ENCODE measurements around the gene GALNT11.
"Not testable (repeated sequence)": the region's sequence is repeated elsewhere in the genome, so short reads cannot be mapped to it uniquely, and the experiment has no call there.

Gene GALNT11

DNA sequence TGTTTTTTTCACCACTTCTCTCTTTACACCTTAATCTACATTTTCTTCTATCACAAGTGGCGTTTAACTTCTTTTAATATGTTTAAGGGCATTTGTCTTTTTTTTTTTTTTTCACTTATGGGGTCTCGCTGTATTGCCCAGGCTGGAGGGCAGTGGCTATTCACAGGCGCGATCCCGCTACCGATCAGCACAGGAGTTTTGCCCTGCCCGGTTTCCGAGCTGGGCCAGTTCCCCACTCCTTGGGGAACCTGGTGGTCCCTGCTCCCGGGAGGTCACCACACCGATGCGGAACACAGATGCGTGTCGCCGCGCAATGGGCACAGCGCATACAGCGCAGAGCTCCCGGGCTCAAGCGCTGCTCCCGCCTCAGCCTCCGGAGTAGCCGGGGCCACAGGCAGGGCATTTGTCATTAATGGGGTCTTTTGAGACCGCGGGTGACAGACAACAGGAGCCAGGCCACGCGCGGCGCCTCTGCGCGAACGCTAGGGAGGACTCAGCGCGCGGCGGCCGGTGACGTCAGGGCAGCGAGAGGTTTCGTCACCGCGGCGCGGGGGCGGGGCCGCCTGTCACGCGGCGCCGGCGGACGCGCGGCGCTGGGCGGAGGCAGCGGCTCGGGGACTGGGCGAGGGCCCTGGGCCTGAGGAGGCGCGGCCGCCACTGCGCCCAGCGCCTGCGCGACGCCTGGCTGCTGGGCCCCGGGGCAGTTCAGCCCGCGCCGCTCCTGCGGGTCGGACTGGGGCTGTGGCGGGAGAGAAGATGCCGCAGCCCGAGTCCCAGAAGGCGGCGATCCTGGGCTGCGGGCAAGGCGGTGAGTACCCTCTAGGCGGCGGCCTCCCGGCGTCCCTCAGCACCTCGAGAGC, at the start of gene GALNT11:
TSS of gene GALNT11 (plus strand) at position 598 of the 860 bp plus-strand sequence. CDS start 68,554 bp downstream, outside the sequence.
- peak; percentile 85 for DNase-seq (ENCODE audit: low spot score)

DNA sequence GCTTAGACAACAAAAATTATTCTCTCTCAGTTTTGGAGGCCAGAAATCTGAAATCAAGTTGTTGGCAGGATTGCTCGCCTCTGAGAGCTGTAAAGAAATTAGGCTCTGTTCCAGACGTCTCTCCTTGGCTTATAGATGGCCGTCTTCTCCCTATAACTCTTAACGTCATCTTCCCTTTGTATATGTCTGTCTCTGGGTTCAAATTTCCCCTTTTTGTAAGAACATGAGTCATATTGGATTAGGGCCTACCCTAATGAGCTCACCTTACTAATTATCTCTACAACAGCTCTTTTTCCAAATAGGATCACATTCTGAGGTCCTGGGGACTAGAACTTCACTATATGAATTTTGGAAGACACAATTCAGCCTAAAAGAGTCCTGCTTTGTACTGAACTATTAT, 46.9 kb upstream of the GALNT11 start:
- no peak for DNase-seq (ENCODE audit: low spot score)

DNA sequence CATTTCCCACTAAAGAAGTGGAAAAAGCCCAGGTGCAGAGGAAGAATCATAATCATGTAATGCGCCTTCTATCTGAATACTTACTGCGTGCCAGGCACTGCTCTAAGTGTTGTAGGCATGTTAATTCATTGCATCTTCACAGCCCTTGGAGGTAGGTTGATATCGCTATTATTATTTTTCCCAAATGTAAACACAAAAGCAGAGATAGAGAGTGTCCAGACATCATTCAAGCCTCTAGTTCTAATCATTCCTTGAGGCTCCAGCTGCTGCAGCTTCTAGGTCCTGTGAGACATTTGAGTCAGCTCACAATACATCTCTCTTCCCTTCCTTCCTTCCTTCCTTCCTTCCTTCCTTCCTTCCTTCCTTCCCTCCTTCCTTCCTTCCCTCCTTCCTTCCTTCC, 44.3 kb upstream of the GALNT11 start:
- DNase-seq (ENCODE audit: low spot score) = no peak

DNA sequence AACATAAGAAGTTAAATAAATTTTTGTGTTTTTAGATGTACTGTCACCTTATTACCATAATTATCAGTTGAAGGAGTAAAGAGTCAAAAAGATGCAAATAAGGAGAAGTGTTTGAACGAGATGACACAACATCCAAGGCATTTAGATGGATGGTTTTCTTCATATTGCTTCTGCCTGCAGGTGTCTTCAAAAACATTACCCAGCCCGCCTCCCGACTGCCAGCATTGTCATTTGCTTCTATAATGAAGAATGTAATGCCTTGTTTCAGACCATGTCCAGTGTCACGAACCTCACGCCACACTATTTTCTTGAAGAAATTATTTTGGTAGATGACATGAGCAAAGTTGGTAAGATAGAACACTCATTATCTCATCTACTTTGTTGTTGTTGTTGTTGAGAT, 42.7 kb upstream of the GALNT11 start:
- no peak for DNase-seq (ENCODE audit: low spot score)

DNA sequence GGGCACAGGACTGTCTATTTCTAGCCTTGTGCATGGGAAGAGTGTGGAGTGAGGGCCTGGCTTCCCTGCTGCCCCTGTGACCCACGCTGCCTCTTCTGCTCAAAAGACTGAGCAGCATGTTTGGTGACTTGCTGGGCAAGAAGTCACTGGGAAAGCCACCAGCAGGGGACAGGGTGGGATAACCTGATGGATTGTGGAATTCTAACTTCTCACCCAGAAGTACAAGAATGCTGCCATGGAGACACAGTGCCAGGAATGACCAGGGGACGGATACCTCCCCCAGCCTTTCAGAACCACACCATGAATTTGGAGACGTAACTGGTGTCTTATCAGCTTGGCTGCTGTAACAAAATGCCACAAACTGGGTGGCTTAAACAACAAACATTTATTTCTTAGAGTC, 40.9 kb upstream of the GALNT11 start:
- DNase-seq (ENCODE audit: low spot score) = no peak

DNA sequence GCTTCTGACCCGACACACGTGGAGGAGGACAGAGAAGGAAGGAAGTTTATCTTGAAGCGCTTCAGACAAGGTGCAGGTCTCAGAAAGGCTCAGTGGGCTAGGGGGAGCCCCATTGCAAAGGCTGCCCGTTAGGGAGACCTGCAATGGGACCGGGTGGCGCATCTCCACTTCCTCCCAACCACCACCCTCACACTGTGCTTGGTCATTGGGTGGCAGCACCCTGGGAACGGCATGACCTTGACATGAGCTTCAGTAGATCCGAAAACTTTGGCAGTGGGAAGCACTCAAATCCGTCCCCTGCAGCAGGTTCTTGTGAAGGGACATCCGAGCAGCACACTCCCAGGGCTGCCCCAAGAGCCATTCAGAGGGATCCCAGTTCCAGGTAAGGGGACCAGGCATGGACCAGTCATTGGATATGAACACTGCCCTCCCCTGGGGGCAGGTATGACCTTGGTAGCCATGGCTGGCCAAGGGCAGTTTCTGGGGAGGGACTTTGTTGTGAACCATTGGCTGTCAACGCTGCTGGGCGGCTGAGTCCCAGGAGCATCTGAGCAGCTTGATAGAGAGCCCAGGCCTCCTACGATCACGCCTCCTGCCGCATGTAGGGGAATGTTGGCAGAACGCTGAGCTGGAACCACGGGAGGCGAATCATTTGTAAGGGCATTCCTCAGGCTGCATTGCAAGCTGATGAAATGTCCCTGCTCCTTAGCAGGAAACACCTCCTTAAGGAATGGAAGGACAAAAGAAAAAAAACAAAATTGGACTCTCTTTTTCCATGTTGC, 37.5 kb upstream of the GALNT11 start:
- DNase-seq (ENCODE audit: low spot score) = no peak

DNA sequence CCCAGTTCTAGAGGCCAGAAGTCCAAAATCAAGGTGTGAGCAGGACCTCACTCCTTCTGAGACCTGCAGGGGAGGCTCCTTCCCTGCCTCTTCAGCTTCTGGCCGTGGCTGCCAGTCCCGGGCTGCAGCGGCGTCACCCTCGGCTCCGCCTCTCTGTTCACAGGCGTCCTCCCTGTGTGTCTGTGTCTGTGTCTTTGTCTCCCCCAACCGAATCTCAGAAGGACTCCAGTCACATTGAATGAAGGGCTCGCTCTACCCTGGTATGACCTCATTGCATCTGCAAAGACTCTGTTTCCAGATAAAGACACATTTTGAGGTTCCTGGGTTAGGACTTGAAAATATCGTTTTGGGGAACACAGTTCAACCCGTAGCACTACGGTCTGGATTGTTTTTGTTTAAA, 33.1 kb upstream of the GALNT11 start:
- peak; percentile 32 for DNase-seq (ENCODE audit: low spot score)

DNA sequence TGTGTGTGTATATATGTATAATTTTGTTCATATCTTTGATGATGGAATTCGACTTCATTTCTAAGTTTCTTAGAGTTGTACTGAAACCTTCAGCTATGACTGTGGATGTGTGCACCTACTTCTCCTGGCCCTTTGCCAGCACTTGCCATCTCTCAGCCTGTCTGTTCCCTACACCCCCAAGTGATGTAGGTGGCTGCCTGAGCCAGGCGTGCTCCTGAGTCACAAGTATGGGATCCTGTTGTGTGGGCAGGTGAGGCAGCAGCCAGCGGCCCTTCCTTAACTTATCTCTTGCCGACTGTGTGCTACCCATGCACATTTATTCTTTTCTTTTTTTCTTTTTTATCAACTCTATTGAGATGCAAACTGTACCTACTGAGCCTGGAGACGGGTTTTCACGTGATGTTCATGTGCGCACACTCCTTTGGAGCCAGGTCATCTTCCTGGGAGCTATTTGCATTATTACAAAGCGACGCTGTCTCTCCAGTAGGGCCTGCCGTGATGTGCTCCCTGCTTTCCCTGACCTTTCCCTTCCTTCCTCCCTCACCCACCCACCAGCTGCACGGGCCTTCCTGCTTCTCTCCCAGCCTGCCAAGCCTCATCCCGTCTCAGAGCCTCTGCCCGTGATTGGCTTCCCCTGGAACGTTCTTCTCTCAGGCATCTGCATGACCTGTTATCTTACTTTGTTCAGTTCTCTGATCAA, 31.3 kb upstream of the GALNT11 start:
- peak; percentile 4 for DNase-seq (ENCODE audit: low spot score)

DNA sequence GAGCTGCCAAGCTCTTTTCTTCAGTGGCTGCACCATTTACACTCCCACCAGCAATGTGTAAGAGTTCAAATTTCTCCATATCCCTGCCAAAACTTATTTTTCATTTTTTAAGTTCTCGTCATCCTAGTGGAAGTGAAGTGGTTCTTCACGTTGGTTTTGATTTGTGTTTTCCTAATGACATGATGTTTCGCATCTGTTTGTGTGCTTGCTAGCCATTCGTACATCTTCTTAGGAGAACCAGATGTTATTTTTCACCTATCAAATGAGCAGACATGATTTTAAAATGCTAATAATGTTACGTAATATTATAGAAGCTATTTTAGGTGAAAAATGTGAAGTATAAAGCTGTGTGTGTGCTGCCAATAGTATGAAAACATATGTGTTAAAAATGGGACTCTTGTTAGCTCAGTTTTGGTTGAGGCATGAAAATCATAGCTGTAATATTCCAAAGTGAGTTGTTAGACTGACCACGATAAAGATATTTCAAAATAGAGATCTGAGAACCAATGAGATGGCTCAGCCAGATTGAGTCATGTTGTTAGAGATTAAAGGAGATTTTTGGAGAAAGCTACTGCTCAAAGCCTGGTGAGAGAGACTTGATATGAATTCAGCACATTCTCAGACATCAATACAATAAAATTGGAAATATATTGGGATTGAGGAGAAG, 25.9 kb upstream of the GALNT11 start:
- no peak for DNase-seq (ENCODE audit: low spot score)

DNA sequence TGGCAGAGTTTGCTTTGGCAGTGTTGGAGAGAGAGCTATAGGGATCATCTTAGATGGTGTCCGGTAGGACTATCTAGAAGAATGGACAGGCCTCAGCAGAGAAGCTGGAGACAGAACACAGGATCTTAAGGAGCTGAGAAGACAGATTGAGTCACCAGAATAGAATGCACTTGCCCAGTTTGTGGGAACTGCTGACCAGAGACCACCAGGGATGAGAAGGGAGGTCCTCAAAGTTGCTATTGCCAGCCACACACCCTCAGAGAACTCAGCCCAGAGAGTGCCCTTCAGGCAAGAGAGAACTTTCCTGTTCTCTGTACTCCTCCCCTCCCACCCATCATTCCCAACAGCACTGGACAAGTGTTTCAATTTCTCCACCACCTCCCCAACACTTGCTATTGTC, 25.3 kb upstream of the GALNT11 start:
- no peak for DNase-seq (ENCODE audit: low spot score)

DNA sequence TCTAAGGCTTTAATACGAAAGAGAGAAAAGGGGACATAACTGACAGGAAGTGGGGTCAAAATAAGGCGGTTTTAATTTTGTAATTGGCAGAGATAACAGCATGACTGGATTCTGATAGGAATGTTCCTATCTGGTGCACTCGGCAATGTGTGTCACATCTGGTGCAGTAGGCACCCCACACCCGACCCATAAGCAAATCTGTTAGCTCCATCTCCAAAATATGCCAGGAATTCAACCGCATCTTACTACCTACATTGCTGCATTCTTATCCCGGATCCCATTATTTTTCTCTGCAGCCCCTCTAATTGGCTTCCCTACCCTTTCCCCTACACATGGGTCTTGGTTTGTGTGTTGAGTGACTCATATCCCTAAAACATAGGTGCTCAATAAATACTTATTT, 19.1 kb upstream of the GALNT11 start:
- no peak for DNase-seq (ENCODE audit: low spot score)

DNA sequence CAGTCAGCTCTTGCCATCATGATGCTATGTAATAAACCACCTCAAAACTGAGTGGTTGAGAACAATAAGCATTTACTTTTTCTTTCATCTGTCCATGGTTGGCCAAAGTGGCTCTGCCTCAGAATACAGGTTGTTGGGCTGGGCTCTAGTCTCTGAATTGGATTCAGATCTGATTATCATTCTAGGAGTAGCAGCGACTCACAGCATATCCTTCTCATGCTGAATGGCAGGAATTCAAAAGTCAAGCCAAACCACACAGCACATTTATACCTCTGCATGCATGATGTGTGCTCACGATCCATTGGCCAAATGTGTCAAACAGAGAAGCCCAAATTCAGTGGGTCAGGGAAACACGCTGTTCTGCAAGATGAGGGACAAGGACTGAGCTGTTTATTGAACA, 13.6 kb upstream of the GALNT11 start:
- no peak for DNase-seq (ENCODE audit: low spot score)

DNA sequence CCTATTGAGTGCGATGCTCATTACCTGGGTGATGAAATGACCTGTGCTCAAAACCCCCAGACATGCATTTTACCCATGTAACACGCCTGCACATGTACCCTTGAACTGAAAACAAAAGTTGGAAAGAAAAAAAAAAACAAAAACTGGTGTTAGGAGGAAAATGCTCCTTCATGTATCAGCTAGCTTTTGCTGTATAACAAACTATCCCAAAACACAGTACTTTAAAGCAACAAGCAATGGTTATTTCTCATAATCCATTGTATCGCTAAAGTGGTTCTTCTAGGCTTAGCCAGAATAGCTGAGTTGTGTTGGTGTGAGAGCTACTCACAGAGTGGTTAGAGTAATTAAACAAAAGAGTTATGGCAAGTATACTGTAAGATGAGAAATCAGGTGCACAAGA, 12.2 kb upstream of the GALNT11 start:
- no peak for DNase-seq (ENCODE audit: low spot score)

DNA sequence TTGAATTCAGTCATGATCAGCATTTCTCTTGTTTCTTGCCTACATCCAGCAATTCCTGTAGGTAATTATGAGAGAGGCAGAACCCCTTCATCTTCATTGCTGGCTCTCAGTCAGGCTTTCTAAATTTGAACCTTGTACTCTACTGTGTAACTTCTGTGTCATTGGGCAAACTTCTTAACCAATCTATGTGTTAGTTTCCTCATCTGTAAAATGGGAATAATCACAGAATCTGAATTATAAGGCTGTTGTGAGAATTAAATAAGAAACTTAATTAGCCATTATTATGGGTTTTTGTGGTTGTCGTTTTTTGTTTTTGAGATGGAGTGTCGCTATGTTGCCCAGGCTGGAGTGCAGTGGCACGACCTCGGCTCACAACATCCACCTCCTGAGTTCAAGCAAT, 11.5 kb upstream of the GALNT11 start:
- DNase-seq (ENCODE audit: low spot score) = no peak

DNA sequence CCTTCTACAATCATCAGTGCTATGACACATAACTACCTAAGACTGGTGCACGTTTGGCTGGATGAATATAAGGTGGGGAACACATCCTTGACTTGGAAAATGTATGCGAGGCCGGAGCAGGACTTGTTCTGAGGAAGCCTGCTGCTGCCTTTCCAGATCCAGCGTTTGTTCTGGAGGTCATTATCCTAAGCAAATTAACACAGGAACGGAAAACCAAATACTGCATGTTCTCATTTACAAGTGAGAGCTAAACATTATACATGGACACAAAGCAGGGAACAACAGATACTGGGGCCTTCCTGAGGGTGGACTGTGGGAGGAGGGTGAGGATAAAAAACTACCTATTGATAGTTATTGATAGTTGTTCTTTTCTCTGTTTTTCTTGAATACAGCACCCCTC, 10.8 kb upstream of the GALNT11 start:
- DNase-seq (ENCODE audit: low spot score) = no peak

DNA sequence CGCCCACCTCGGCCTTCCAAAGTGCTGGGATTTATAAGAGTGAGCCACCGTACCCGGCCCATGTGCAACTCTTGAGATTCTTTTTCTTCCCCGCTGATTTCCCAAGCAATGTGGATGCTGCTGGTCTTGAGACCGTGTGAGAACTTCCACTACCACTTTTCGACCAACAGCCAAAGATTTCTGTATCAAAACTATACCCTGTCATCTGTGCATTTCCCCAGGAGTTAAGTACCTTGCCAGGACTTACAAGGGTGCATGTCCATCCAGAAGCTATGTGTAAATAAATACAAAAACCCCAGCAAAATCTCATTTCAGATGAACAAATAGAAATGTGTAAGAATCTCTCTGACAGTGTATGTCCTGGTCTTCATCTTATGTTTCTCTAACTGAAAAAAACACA, 9.9 kb upstream of the GALNT11 start:
- no peak for DNase-seq (ENCODE audit: low spot score)

DNA sequence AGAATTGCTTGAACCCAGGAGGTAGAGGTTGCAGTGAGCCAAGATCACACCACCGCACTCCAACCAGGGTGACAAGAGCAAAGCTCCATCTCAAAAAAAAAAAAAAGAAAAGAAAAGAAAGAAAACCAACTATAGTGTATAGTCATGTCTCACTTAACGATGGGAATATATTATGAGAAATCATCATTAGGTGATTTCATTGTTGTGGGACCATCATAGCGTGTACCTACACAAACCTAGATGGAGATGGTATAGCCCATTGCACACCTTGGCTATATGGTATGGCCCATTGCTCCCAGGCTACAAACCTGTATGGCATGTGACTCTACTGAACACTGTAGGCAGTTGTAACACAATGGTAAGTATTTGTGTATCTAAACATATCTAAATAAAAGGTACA, 8.5 kb upstream of the GALNT11 start:
- DNase-seq (ENCODE audit: low spot score) = no peak

DNA sequence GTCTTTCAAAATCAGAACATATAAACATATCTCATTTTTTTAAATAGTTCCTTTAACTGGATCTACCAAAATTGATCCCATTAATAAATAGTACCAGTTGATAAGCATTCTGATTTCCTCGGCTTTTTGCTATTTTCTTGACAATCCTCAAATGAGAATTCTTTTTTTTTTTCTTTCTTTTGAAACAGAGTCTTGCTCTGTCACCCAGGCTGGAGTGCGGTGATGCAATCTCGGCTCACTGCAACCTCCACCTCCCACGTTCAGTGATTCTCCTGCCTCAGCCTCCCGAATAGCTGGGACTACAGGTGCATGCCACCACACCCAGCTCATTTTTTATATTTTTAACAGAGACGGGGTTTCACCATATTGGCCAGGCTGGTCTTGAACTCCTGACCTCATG, 7.8 kb upstream of the GALNT11 start:
- not testable (repeated sequence) for DNase-seq (ENCODE audit: low spot score)

DNA sequence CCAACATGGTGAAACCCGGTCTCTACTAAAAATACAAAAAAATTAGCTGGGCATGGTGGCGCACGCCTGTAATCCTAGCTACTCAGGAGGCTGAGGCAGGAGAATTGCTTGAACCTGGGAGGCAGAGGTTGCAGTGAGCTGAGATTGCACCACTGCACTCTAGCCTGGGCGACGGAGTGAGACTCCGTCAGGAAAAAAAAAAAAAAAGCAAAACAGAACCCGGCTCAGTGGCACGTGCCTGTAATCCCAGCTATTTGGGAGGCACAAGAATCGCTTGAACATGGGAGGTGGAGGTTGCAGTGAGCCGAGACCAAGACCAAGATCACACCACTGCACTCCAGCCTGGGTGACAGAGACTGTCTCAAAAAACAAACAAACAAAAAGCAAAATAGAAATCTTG, 3.7 kb upstream of the GALNT11 start:
- DNase-seq (ENCODE audit: low spot score) = not testable (repeated sequence)

DNA sequence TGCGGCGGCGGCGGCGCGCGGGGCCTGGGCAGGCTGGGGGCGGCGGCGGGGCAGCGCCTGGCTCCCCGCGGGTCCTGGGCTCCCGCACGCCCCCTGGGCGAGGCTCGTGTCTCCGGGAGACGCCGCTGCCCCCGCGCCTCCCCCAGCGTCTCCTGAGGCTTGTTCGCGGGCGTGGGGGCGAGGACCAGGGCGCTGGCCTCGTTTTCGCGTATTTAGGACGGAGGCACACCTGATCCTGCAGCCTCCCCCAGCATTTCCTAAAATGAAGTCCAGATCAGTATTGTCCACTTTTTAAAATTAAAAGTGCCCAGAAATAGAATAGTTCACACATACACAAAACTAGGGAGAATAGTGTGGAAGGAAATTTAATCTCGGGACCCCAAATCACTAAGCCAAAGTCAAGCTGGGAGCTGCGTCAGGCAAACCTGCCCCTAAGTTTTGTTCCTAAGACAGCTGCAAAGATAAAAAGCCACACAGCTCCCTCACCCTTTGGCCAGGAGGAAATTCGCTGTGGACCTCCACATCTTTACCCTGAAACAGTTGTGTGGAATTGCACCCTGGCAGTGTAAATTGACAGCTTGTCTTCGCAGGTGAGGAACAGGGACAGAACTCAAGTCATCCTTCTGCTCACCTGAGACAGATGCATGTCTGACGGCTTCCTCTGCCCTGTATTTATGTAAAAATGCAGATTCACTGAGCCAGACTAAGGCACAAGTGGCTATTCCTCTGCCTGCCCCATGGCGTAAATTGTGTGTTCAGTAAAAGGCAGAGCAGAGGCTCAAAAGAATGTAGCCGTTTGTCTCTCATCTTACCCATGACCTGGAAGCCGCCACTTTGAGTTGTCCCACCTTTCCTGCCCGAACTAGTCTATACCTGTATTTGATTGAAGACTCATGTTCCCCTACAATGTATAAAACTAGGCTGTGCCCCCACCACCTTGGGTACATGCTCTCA, 740 bp downstream of the GALNT11 start:
- DNase-seq (ENCODE audit: low spot score) = no peak

All from activated CD4-positive, alpha-beta T cell treated with anti-CD3 and anti-CD28 coated beads, Interleukin-2, Interleukin-4, amounts not matched to agents 100 ng/mL and 50 ng/mL, durations not matched to agents 16 hours and 8 hours (primary cell).